B cell (primary cell): Measurements from ENCODE around the gene TPCN1.

Experiments
- EZH2 ChIP-seq: IDR thresholded peaks from 2 replicates; pipeline ENCODE4 v1.6.1; 2012; ENCODE audit warnings: borderline replicate concordance, low read depth, mild to moderate bottlenecking, moderate library complexity, low read length; ENCODE audit not compliant: insufficient read depth, poor library complexity, severe bottlenecking
- TF ChIP-seq, protein P1 (sequence below): fragments of 200-600 bp; IDR thresholded peaks from one replicate; pipeline ENCODE4 v1.8.0; 2022; ENCODE audit warnings: antibody characterized with exemption, mild to moderate bottlenecking

GRCh38 chr12:113245695-113246477 lies 24.6 kb downstream of the TPCN1 start:
- no peak for TF ChIP-seq EZH2
- TF ChIP-seq, protein P1, sequence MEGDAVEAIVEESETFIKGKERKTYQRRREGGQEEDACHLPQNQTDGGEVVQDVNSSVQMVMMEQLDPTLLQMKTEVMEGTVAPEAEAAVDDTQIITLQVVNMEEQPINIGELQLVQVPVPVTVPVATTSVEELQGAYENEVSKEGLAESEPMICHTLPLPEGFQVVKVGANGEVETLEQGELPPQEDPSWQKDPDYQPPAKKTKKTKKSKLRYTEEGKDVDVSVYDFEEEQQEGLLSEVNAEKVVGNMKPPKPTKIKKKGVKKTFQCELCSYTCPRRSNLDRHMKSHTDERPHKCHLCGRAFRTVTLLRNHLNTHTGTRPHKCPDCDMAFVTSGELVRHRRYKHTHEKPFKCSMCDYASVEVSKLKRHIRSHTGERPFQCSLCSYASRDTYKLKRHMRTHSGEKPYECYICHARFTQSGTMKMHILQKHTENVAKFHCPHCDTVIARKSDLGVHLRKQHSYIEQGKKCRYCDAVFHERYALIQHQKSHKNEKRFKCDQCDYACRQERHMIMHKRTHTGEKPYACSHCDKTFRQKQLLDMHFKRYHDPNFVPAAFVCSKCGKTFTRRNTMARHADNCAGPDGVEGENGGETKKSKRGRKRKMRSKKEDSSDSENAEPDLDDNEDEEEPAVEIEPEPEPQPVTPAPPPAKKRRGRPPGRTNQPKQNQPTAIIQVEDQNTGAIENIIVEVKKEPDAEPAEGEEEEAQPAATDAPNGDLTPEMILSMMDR: no peak
